Measurements from ENCODE around the gene ARVCF. TPM values are rescaled to one million over a fixed set of nuclear protein-coding genes. Genes with fewer than 3 reads are reported as not detected.

Gene ARVCF
- total RNA-seq, 1 experiment from 2014 or later: 8.2 TPM

DNA sequence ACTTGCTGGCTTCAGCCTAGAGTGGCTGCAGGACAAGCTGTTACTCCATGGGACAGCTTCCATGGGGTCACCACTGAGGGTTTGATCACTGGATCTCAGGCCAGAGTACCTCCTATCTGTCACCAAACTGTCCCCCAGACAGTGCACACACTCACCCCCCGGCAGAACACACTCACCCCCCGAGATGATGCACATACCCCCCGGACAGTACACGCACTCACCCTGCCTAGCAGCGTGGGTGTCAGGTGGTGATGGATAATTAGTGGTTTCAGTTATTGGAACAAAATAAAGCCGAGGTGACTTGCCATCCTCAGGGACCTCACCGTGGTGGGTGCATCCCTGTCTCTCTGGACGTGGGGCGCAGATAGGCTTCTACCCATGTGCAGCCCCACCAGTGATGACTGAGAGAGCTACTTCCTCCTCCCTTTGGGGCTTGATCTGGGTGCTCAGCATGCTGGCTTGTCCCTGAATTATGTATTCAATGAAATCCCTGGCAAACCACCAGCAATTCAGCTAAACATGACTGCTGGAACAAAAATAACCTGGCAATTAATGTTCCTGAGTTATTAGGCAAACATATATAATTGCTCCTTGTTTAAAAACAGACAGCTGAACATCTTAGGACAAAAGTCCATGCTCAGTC, 23.2 kb upstream of the ARVCF start:
- intact Hi-C loops (cut with micrococcal nuclease; ENCODE audit: unreplicated experiment): no loop called here
- H3K9me3 ChIP-seq (ENCODE audit: control insufficient read depth, insufficient read depth, low read depth, low read length): no peaks in the 10 kb centered on the region
- H3K36me3 ChIP-seq (ENCODE audit: control insufficient read depth, insufficient read depth, low read length): no peaks in the 10 kb centered on the region
- H3K27ac ChIP-seq (ENCODE audit: low read length): no peak overlapping the region
- no peaks in the 10 kb centered on the region for H3K4me1 ChIP-seq (ENCODE audit: control insufficient read depth, insufficient read depth, low read length)
- ChIA-PET CTCF (interaction anchor here (0.7 kb wide), 1 partner anchor 28 kb away, joined by 4 read pairs; no protein-coding TSS in a partner anchor), POLR2A (no interaction called here)
- no peak for TF ChIP-seq TCF7L2 (IDR thresholded peaks at IDR 0.05; ENCODE audit: low read depth, low read length)
- TF ChIP-seq, protein P1, sequence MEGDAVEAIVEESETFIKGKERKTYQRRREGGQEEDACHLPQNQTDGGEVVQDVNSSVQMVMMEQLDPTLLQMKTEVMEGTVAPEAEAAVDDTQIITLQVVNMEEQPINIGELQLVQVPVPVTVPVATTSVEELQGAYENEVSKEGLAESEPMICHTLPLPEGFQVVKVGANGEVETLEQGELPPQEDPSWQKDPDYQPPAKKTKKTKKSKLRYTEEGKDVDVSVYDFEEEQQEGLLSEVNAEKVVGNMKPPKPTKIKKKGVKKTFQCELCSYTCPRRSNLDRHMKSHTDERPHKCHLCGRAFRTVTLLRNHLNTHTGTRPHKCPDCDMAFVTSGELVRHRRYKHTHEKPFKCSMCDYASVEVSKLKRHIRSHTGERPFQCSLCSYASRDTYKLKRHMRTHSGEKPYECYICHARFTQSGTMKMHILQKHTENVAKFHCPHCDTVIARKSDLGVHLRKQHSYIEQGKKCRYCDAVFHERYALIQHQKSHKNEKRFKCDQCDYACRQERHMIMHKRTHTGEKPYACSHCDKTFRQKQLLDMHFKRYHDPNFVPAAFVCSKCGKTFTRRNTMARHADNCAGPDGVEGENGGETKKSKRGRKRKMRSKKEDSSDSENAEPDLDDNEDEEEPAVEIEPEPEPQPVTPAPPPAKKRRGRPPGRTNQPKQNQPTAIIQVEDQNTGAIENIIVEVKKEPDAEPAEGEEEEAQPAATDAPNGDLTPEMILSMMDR (IDR thresholded peaks at IDR 0.05): no peak
- TF ChIP-seq SIN3A (IDR thresholded peaks at IDR 0.05; ENCODE audit: borderline replicate concordance, insufficient read depth, low read depth, low read length): no peak
- TF ChIP-seq POLR2AphosphoS5 (IDR thresholded peaks at IDR 0.05; ENCODE audit: low read depth, low read length): no peak
- TF ChIP-seq, protein P2, sequence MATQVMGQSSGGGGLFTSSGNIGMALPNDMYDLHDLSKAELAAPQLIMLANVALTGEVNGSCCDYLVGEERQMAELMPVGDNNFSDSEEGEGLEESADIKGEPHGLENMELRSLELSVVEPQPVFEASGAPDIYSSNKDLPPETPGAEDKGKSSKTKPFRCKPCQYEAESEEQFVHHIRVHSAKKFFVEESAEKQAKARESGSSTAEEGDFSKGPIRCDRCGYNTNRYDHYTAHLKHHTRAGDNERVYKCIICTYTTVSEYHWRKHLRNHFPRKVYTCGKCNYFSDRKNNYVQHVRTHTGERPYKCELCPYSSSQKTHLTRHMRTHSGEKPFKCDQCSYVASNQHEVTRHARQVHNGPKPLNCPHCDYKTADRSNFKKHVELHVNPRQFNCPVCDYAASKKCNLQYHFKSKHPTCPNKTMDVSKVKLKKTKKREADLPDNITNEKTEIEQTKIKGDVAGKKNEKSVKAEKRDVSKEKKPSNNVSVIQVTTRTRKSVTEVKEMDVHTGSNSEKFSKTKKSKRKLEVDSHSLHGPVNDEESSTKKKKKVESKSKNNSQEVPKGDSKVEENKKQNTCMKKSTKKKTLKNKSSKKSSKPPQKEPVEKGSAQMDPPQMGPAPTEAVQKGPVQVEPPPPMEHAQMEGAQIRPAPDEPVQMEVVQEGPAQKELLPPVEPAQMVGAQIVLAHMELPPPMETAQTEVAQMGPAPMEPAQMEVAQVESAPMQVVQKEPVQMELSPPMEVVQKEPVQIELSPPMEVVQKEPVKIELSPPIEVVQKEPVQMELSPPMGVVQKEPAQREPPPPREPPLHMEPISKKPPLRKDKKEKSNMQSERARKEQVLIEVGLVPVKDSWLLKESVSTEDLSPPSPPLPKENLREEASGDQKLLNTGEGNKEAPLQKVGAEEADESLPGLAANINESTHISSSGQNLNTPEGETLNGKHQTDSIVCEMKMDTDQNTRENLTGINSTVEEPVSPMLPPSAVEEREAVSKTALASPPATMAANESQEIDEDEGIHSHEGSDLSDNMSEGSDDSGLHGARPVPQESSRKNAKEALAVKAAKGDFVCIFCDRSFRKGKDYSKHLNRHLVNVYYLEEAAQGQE (IDR thresholded peaks at IDR 0.05; ENCODE audit: insufficient read depth in 1 of 2, low read depth in 2 of 2, low read length in 1 of 2): no peak
- no peak overlapping the region for H3K4me3 ChIP-seq (ENCODE audit: low read depth in 2 of 2, low read length in 2 of 2)
- H3K27me3 ChIP-seq (ENCODE audit: control insufficient read depth, insufficient read depth, low read length): no peaks in the 10 kb centered on the region
- DNase-seq (ENCODE audit: low read depth, low spot score) (no peak), ATAC-seq (no peak)
- in situ Hi-C loops (cut with HindIII; ENCODE audit: low pct_unique_long_range_greater_than_20kb, low sequenced_read_pairs): no loop called here
- no TSS peak for BruUV-seq (replicated peaks)

DNA sequence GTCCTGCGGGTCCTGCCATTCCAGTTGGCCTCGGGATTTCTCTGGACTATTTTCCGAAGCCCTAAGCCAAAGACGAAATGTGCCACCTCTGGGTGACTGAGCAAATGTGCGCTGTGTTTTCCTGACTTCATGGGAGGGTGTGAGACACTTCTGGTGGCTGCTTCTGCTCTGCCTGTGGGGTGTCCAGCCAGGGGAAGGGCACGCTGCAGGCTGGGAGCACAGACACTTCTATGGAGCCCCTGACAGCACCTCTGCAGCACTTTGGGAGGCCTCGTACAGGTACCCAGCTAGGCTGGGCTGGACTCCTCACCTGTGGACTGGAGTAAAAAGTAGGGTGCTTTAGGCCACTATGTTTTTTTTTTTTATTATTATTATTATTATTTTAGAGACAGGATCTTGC, 22.0 kb upstream of the ARVCF start:
- POLR2A ChIA-PET: no interaction called here
- in situ Hi-C loops (cut with HindIII; ENCODE audit: low pct_unique_long_range_greater_than_20kb, low sequenced_read_pairs): no loop called here
- intact Hi-C loops (cut with micrococcal nuclease; ENCODE audit: unreplicated experiment): no loop called here
- no peak for TF ChIP-seq SIN3A (IDR thresholded peaks at IDR 0.05; ENCODE audit: borderline replicate concordance, insufficient read depth, low read depth, low read length)
- no peak for TF ChIP-seq TCF7L2 (IDR thresholded peaks at IDR 0.05; ENCODE audit: low read depth, low read length)
- TF ChIP-seq, protein P2 (IDR thresholded peaks at IDR 0.05; ENCODE audit: insufficient read depth in 1 of 2, low read depth in 2 of 2, low read length in 1 of 2): no peak
- no peak for TF ChIP-seq POLR2AphosphoS5 (IDR thresholded peaks at IDR 0.05; ENCODE audit: low read depth, low read length)
- TF ChIP-seq, protein P1 (IDR thresholded peaks at IDR 0.05): no peak
- Histone ChIP-seq H3K4me3 (ENCODE audit: low read depth in 2 of 2, low read length in 2 of 2) (no peak overlapping the region), H3K27ac (ENCODE audit: low read length) (no peak overlapping the region), H3K9me3 (ENCODE audit: control insufficient read depth, insufficient read depth, low read depth, low read length) (no peaks in the 10 kb centered on the region), H3K4me1 (ENCODE audit: control insufficient read depth, insufficient read depth, low read length) (no peaks in the 10 kb centered on the region), H3K36me3 (ENCODE audit: control insufficient read depth, insufficient read depth, low read length) (no peaks in the 10 kb centered on the region), H3K27me3 (ENCODE audit: control insufficient read depth, insufficient read depth, low read length) (no peaks in the 10 kb centered on the region)
- CTCF ChIA-PET: no interaction called here
- ATAC-seq (no peak), DNase-seq (ENCODE audit: low read depth, low spot score) (no peak)
- no TSS peak for BruUV-seq (replicated peaks)

Measured in Panc1 (cell line).